ENCODE measurements around the gene ZNF135.

The ZNF135 gene

DNA sequence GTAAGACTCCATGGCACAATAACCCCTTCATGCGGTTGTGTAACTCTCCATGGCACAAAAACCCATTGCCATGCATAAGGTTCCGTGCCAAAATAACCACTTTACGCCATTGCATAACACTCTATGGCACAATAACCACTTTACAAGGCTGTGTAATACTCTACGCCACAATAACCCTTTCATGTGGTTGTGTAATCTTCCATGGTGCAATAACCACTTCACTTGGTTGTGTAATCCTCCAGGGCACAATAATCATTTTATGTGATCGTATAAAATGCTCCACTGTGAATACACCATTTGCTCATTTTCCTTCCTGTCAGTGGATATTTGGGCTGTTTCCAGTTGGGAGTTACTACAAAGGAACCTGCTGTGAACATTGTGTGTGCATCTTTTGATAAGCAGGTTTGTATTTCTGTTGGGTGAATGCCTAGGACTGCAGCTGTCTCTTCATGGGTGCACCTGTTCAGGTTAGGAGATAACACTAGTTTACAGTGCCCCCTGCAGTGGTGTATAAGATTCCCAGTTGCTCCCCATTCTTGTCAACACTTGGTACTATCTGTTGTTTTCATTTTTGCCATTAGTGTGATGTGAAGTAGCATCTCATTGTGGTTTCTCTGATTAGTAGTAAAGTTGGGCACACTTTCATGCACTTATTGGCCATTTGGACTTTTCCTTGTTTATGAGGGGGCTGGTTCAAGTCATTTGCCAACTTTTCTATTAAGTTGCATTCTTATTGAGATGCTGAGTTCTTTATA is 60.1 kb downstream of the ZNF135 start:
- Histone ChIP-seq H4K12ac (ENCODE audit: low read depth, low read length) (no peak overlapping the region), H3K27me3 (ENCODE audit: insufficient read depth, low read length) (no peaks in the 10 kb centered on the region), H3K79me1 (ENCODE audit: low read length) (no peaks in the 10 kb centered on the region), H3K79me2 (ENCODE audit: control insufficient read depth, insufficient read depth, low read length, poor library complexity) (no peaks in the 10 kb centered on the region), H3K4me1 (ENCODE audit: control insufficient read depth in 1 of 2, insufficient read depth in 2 of 2, low read length in 2 of 2) (no peaks in the 10 kb centered on the region), H4K91ac (ENCODE audit: low read depth, low read length) (no peak overlapping the region), H3K9me3 (ENCODE audit: insufficient read depth, low read depth, low read length) (peaks cover 45% of the 10 kb centered on the region), H2BK12ac (ENCODE audit: low read length) (no peak overlapping the region), H3K36me3 (ENCODE audit: control insufficient read depth in 1 of 2, insufficient read depth in 2 of 2, low read length in 2 of 2) (peaks cover 0 to 1% of the 10 kb centered on the region in 2 experiments), H3K23ac (ENCODE audit: low read length) (no peak overlapping the region), H2BK5ac (ENCODE audit: low read depth, low read length, poor library complexity) (no peak overlapping the region), H3K18ac (ENCODE audit: low read length) (no peak overlapping the region), H2BK120ac (ENCODE audit: insufficient read depth, low read length, poor library complexity) (no peak overlapping the region), H3K14ac (ENCODE audit: low read length) (no peak overlapping the region), H3K4ac (ENCODE audit: low read depth, low read length) (no peak overlapping the region), H3K4me2 (ENCODE audit: low read length) (no peak overlapping the region), H2AK5ac (ENCODE audit: low read length) (no peak overlapping the region), H3K9ac (ENCODE audit: low read length) (no peak overlapping the region), H4K8ac (ENCODE audit: low read depth, low read length) (no peak overlapping the region), H2AFZ (ENCODE audit: insufficient read depth, low read length, poor library complexity) (no peak overlapping the region), H3K27ac (ENCODE audit: low read depth, low read length) (no peak overlapping the region), H3K4me3 (ENCODE audit: low read depth, low read length) (no peak overlapping the region)
- no CpG with 5 or more reads among the region's 5 CpGs for whole genome bisulfite sequencing (ENCODE audit: extremely low coverage, insufficient coverage, insufficient read length)
- no peak for DNase-seq

Measured in trophoblast cell (in vitro differentiated cells and primary cell).